B cell (primary cell): ENCODE measurements around the gene NAPG. TPM values are rescaled to one million over a fixed set of nuclear protein-coding genes. Genes with fewer than 3 reads are reported as not detected.

Source experiments
- ATAC-seq: fragments of 200-7000 bp; cut with Tn5 transposase; one replicate; pipeline ENCODE4 v1.10.0; 2021; ENCODE audit warnings: low read depth, mild to moderate bottlenecking, moderate number of reproducible peaks, moderate library complexity
- CTCF ChIA-PET: fragments of 350-600 bp; sonication (Branson Sonifier 250); formaldehyde crosslinking; loops from one replicate; lab custom pipeline; 2021; ENCODE audit warnings: antibody characterized with exemption, inconsistent platforms; lab: Charles Lee
- POLR2A ChIA-PET: fragments of 350-600 bp; sonication (Branson Sonifier 250); formaldehyde crosslinking; loops from one replicate; lab custom pipeline; 2021; ENCODE audit warnings: antibody characterized with exemption; lab: Charles Lee
- DNase-seq: peaks from one replicate; pipeline ENCODE4 v3.0.0; 2013
- H2AFZ ChIP-seq: 2 replicates; pipeline ENCODE4 v1.6.1; 2012; ENCODE audit warnings: mild to moderate bottlenecking, low read depth, low read length; ENCODE audit not compliant: insufficient read depth, poor library complexity, severe bottlenecking
- H3K27ac ChIP-seq, 2 donors: 1 replicate in 1 of 2; 2 replicates in 1 of 2; pipeline ENCODE4 v1.5.1; 2012 to 2013; ENCODE audit warnings: low read length in 2 of 2, mild to moderate bottlenecking in 2 of 2, moderate library complexity in 1 of 2
- H3K27me3 ChIP-seq, 4 experiments: fragments of 200-600 bp in 1 of 4; sonication (generic) in 1 of 4; replicated peaks in 1 of 4; 1 replicate in 2 of 4; 2 replicates in 2 of 4; pipeline versions ENCODE4 v1.6.1 to v1.7.0; 2013 to 2016; ENCODE audit warnings: low read length in 3 of 4, mild to moderate bottlenecking in 2 of 4, mixed read lengths in 1 of 4, moderate library complexity in 1 of 4; ENCODE audit not compliant: insufficient read depth in 4 of 4, control insufficient read depth in 3 of 4; ENCODE audit errors: control extremely low read depth in 1 of 4
- H3K36me3 ChIP-seq, 2 experiments: replicated peaks in 1 of 2; 1 replicate in 1 of 2; 2 replicates in 1 of 2; pipeline versions ENCODE4 v1.6.1 to v1.7.1; 2013; ENCODE audit warnings: low read length in 1 of 2; ENCODE audit not compliant: insufficient read depth in 2 of 2, control insufficient read depth in 1 of 2; ENCODE audit errors: control extremely low read depth in 1 of 2, extremely low read depth in 1 of 2
- H3K4me1 ChIP-seq, 2 donors: fragments of 200-600 bp in 1 of 2; sonication (generic) in 1 of 2; 1 replicate in 1 of 2; 2 replicates in 1 of 2; pipeline versions ENCODE4 v1.5.1 to v1.6.1; 2013 to 2017; ENCODE audit warnings: low read length in 2 of 2; ENCODE audit not compliant: control insufficient read depth in 2 of 2, insufficient read depth in 2 of 2
- H3K4me2 ChIP-seq: replicated peaks from 2 replicates; pipeline ENCODE3; 2012; ENCODE audit warnings: mild to moderate bottlenecking, low read depth, low read length; ENCODE audit not compliant: poor library complexity, severe bottlenecking
- H3K4me3 ChIP-seq, 5 experiments: fragments of 200-600 bp in 1 of 5; sonication (generic) in 1 of 5; 1 replicate in 3 of 5; 2 replicates in 2 of 5; pipeline versions ENCODE4 v1.5.1 to v1.7.0; 2011 to 2016; ENCODE audit warnings: low read length in 4 of 5, mild to moderate bottlenecking in 4 of 5, low read depth in 2 of 5, control low read depth in 1 of 5, moderate library complexity in 1 of 5; ENCODE audit not compliant: insufficient read depth in 1 of 5; ENCODE audit errors: control extremely low read depth in 1 of 5, extremely low read depth in 1 of 5
- H3K79me2 ChIP-seq: fragments of 200-600 bp; sonication (generic); one replicate; pipeline ENCODE4 v1.6.0; 2016; ENCODE audit warnings: low read length; ENCODE audit not compliant: control insufficient read depth, insufficient read depth
- H3K9ac ChIP-seq: fragments of 200-600 bp; sonication (generic); 2 replicates; pipeline ENCODE4 v1.6.1; 2017; ENCODE audit warnings: mild to moderate bottlenecking, low read length, moderate library complexity
- H3K9me3 ChIP-seq, 3 donors: one replicate each; pipeline versions ENCODE4 v1.6.1 to v1.7.1; 2013; ENCODE audit warnings: low read length in 2 of 3; ENCODE audit not compliant: control insufficient read depth in 2 of 3, insufficient read depth in 1 of 3; ENCODE audit errors: control extremely low read depth in 1 of 3
- H4K20me1 ChIP-seq: 2 replicates; pipeline ENCODE4 v1.6.0; 2012; ENCODE audit warnings: mild to moderate bottlenecking, low read length; ENCODE audit not compliant: insufficient read depth, control insufficient read depth, poor library complexity, severe bottlenecking
- H3K27ac Mint-ChIP-seq: one replicate; pipeline ENCODE4 v1.8.0; 2021; ENCODE audit warnings: mixed read lengths
- H3K27me3 Mint-ChIP-seq: one replicate; pipeline ENCODE4 v1.8.0; 2021; ENCODE audit warnings: mixed read lengths
- H3K4me1 Mint-ChIP-seq: one replicate; pipeline ENCODE4 v1.8.0; 2021; ENCODE audit warnings: mixed read lengths
- H3K4me3 Mint-ChIP-seq: one replicate; pipeline ENCODE4 v1.8.0; 2021; ENCODE audit warnings: mixed read lengths
- H3K9me3 Mint-ChIP-seq: one replicate; pipeline ENCODE4 v1.8.0; 2022; ENCODE audit warnings: mixed read lengths; ENCODE audit not compliant: insufficient read depth
- CTCF ChIP-seq: fragments of 200-600 bp; IDR thresholded peaks from one replicate; pipeline ENCODE4 v1.8.0; 2022; ENCODE audit warnings: antibody characterized with exemption, mild to moderate bottlenecking
- EZH2 ChIP-seq: IDR thresholded peaks from 2 replicates; pipeline ENCODE4 v1.6.1; 2012; ENCODE audit warnings: borderline replicate concordance, low read depth, mild to moderate bottlenecking, moderate library complexity, low read length; ENCODE audit not compliant: insufficient read depth, poor library complexity, severe bottlenecking
- WGBS: methylation state at CpG from one replicate; pipeline ENCODE4 v1.1.5; 2013; ENCODE audit warnings: missing lambda C conversion rate; ENCODE audit not compliant: insufficient coverage; 5-methylcytosine and 5-hydroxymethylcytosine counted together
- intact Hi-C: fragments of 100-400 bp; cut with micrococcal nuclease; formaldehyde crosslinking; loops from one replicate; pipeline ENCODE4 v1.10.0; 2022
- polyA plus RNA-seq: library from polyadenylated mRNA; depleted of rRNA; stranded (reverse); fragments of >200 nt; gene quantifications from 2 replicates; pipeline ENCODE4 v1.2.3, GENCODE V29; 2012
- total RNA-seq, 2 donors: library from RNA; stranded (reverse); fragments of 120-200 nt in 1 of 2; gene quantifications; 1 replicate in 1 of 2; 2 replicates in 1 of 2; pipeline versions ENCODE4 v1.2.3 to v1.2.4, GENCODE V29; 2013 to 2022

The NAPG gene
- total and polyA plus RNA-seq, 2 donors (not counting 1 experiment from before 2014, with no cell fraction given): 9.4 to 31.8 TPM

DNA sequence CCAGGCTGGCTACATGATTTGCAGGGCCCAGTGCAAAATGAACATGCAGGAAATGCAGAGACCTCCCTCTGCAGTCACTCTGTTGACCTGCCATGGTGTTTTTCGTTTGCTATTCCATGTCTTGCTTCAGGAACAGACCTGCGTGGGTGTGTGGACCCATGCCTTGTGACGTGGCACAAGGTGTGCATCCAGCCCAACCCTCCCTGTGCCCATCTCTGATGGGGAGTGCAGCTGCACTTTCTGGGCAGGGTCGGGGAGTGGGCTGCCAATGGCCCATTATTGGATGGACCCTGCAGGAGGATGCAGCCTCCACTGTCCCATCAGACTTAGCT, 33.1 kb downstream of the NAPG start:
- Mint-ChIP-seq H3K27me3 (no peaks in the 10 kb centered on the region), H3K27ac (no peak overlapping the region), H3K9me3 (no peaks in the 10 kb centered on the region), H3K4me1 (peaks cover 10% of the 10 kb centered on the region), H3K4me3 (no peak overlapping the region)
- no peaks in the 10 kb centered on the region for H4K20me1 ChIP-seq
- H3K4me2 ChIP-seq: no peak overlapping the region
- DNase-seq (no peak), ATAC-seq (no peak)
- H3K9ac ChIP-seq: no peak overlapping the region
- H3K4me1 ChIP-seq: peaks cover 6 to 10% of the 10 kb centered on the region in 2 donors
- TF ChIP-seq CTCF (no peak), EZH2 (no peak)
- H2AFZ ChIP-seq: no peak overlapping the region
- no peak overlapping the region for H3K27ac ChIP-seq
- WGBS: 96% methylated on average over 4 of the region's 4 CpGs
- ChIA-PET CTCF (interaction anchor here (1.0 to 2.7 kb wide), 5 partner anchors 13 to 587 kb away, joined by 3 to 8 read pairs (median 6); no protein-coding TSS in a partner anchor), POLR2A (no interaction called here)
- H3K36me3 ChIP-seq: peaks cover 3 to 21% of the 10 kb centered on the region in 2 experiments
- no peak overlapping the region for H3K4me3 ChIP-seq
- H3K79me2 ChIP-seq: no peaks in the 10 kb centered on the region
- no peaks in the 10 kb centered on the region for H3K27me3 ChIP-seq
- intact Hi-C loops: loop anchor here (10.0 kb wide), 1 partner anchor 996 kb away; no protein-coding TSS in a partner anchor
- H3K9me3 ChIP-seq: no peaks in the 10 kb centered on the region

GRCh38 chr18:10559553-10560451, 34.0 kb downstream of the NAPG start:
- Mint-ChIP-seq H3K9me3 (no peaks in the 10 kb centered on the region), H3K4me1 (peaks cover 10% of the 10 kb centered on the region), H3K27ac (no peak overlapping the region), H3K4me3 (peak overlapping the region; percentile 70), H3K27me3 (no peaks in the 10 kb centered on the region)
- ChIA-PET POLR2A (no interaction called here), CTCF (interaction anchor here (0.8 to 3.6 kb wide), 24 partner anchors 9 to 1479 kb away, joined by 3 to 20 read pairs (median 4); no protein-coding TSS in a partner anchor)
- no peak for DNase-seq
- intact Hi-C loops: loop anchor here (5.0 to 10.0 kb wide), 2 partner anchors 152 to 995 kb away; no protein-coding TSS in a partner anchor
- 43% methylated on average over 17 of the region's 17 CpGs for WGBS
- peak overlapping the region in 3 of 5 experiments; percentile 19 to 46 (median 41) for H3K4me3 ChIP-seq
- H3K27me3 ChIP-seq: no peaks in the 10 kb centered on the region
- peak overlapping the region; percentile 49 for H2AFZ ChIP-seq
- H3K36me3 ChIP-seq: peaks cover 2 to 13% of the 10 kb centered on the region in 2 experiments
- H3K9ac ChIP-seq: peak overlapping the region; percentile 59
- H3K27ac ChIP-seq: no peak overlapping the region
- no peaks in the 10 kb centered on the region for H3K9me3 ChIP-seq
- no peaks in the 10 kb centered on the region for H4K20me1 ChIP-seq
- H3K4me1 ChIP-seq: peaks cover 6 to 10% of the 10 kb centered on the region in 2 donors
- peak overlapping the region; percentile 73 for H3K4me2 ChIP-seq
- peak; percentile 48 for ATAC-seq
- TF ChIP-seq CTCF: no peak
- TF ChIP-seq EZH2: no peak
- H3K79me2 ChIP-seq: no peaks in the 10 kb centered on the region
